ENCODE measurements around the gene ZHX3.

Gene ZHX3

GRCh38 chr20:41344477-41344876 lies 26.9 kb upstream of the ZHX3 start:
- DNase-seq (ENCODE audit: extremely low spot score): no peak
- ChIA-PET POLR2A (no interaction called here), CTCF (interaction anchor here (1.1 to 1.3 kb wide), 4 partner anchors 81 to 376 kb away, joined by 3 to 5 read pairs (median 3); no protein-coding TSS in a partner anchor)
- TF ChIP-seq CTCF (IDR thresholded peaks at IDR 0.05; ENCODE audit: control extremely low read depth, extremely low read depth, low read depth, missing control alignments): no peak

GRCh38 chr20:41342474-41343464 lies 25.2 kb upstream of the ZHX3 start:
- ChIA-PET CTCF (interaction anchor here (3.5 to 7.2 kb wide), 2 partner anchors 169 to 185 kb away, joined by 30 to 133 read pairs; no protein-coding TSS in a partner anchor), POLR2A (no interaction called here)
- no peak for TF ChIP-seq CTCF (IDR thresholded peaks at IDR 0.05; ENCODE audit: control extremely low read depth, extremely low read depth, low read depth, missing control alignments)
- no peak for DNase-seq (ENCODE audit: extremely low spot score)

GRCh38 chr20:41340327-41341055 lies 23.0 kb upstream of the ZHX3 start, which contains the start of gene LPIN3:
Gene LPIN3 (plus strand): TSS chr20:41340821. CDS start chr20:41345804, 4,983 bp downstream.
- peak; percentile 87 for DNase-seq (ENCODE audit: extremely low spot score)

GRCh38 chr20:41339957-41340326 lies 22.4 kb upstream of the ZHX3 start:
- POLR2A ChIA-PET: interaction anchor here (0.7 kb wide), 1 partner anchor 98 kb away, joined by 4 read pairs; no protein-coding TSS in a partner anchor
- peak; percentile 98 for TF ChIP-seq CTCF (IDR thresholded peaks at IDR 0.05; ENCODE audit: control extremely low read depth, extremely low read depth, low read depth, missing control alignments)
- CTCF ChIA-PET: interaction anchor here (0.5 to 7.2 kb wide), 46 partner anchors 8 to 380 kb away, joined by 3 to 133 read pairs (median 4); partner anchors contain the start of gene PLCG1
- peak; percentile 88 for DNase-seq (ENCODE audit: extremely low spot score)

More at GRCh38 chr20:41340327-41341055, 23.0 kb upstream of the ZHX3 start, which contains the start of gene LPIN3:
- CTCF ChIA-PET: interaction anchor here (0.6 to 7.2 kb wide), 26 partner anchors 10 to 377 kb away, joined by 3 to 133 read pairs (median 8); partner anchors contain the start of gene PLCG1
- no peak for TF ChIP-seq CTCF (IDR thresholded peaks at IDR 0.05; ENCODE audit: control extremely low read depth, extremely low read depth, low read depth, missing control alignments)
- POLR2A ChIA-PET: interaction anchor here (0.7 kb wide), 1 partner anchor 99 kb away, joined by 4 read pairs; no protein-coding TSS in a partner anchor

GRCh38 chr20:41336711-41337492 lies 19.4 kb upstream of the ZHX3 start:
- ChIA-PET POLR2A (no interaction called here), CTCF (interaction anchor here (1.0 to 7.2 kb wide), 9 partner anchors 25 to 372 kb away, joined by 3 to 133 read pairs (median 4); no protein-coding TSS in a partner anchor)
- no peak for TF ChIP-seq CTCF (IDR thresholded peaks at IDR 0.05; ENCODE audit: control extremely low read depth, extremely low read depth, low read depth, missing control alignments)
- peak; percentile 6 for DNase-seq (ENCODE audit: extremely low spot score)

Measured in GM10248 (cell line).